Testis (tissue), 3 donors: ENCODE results near the gene RSBN1. TPM values are rescaled to one million over a fixed set of nuclear protein-coding genes. Genes with fewer than 3 reads are reported as not detected.
"Not testable (repeated sequence)": the region's sequence is repeated elsewhere in the genome, so short reads cannot be mapped to it uniquely, and the experiment has no call there.

Experiments used
- DNase-seq: peaks from one replicate; pipeline ENCODE4 v3.0.0-alpha.2; 2019
- H3K27ac ChIP-seq, 2 donors: fragments of 200-600 bp; sonication (generic); one replicate each; pipeline ENCODE4 v1.5.1; 2019
- H3K27me3 ChIP-seq: fragments of 200-600 bp; sonication (generic); one replicate; pipeline ENCODE4 v1.5.1; 2019
- H3K36me3 ChIP-seq: fragments of 200-600 bp; sonication (generic); one replicate; pipeline ENCODE4 v1.5.1; 2017; ENCODE audit warnings: low read depth; ENCODE audit errors: missing control alignments
- H3K4me1 ChIP-seq: fragments of 200-600 bp; sonication (generic); one replicate; pipeline ENCODE4 v1.5.1; 2019
- H3K4me3 ChIP-seq, 2 donors: fragments of 200-600 bp; sonication (generic); one replicate each; pipeline ENCODE4 v1.5.1; 2017 to 2019
- H3K9me3 ChIP-seq: fragments of 200-600 bp; sonication (generic); one replicate; pipeline ENCODE4 v1.5.1; 2017
- POLR2A ChIP-seq: fragments of 450-650 bp; IDR thresholded peaks from one replicate; pipeline ENCODE4 v1.6.1; 2017; ENCODE audit warnings: antibody characterized with exemption, mild to moderate bottlenecking, moderate library complexity
- WGBS, 2 donors: methylation state at CpG; one replicate each; pipeline ENCODE4 v1.1.5; 2018; 5-methylcytosine and 5-hydroxymethylcytosine counted together
- intact Hi-C: fragments of 100-400 bp; cut with DNase I; formaldehyde crosslinking; loops from one replicate; pipeline ENCODE4 v1.15.1; 2023; ENCODE audit warnings: low total_unique reads
- polyA plus RNA-seq: library from polyadenylated mRNA; stranded (reverse); fragments of 350-450 nt; fragmentation: Illumina TruSeq; extraction: RNeasy Lipid Tissue Mini Kit (QIAGEN cat#74804); gene quantifications from one replicate; pipeline ENCODE4 v1.2.3, GENCODE V29; 2014; ENCODE audit warnings: low read depth, low replicate concordance; ENCODE audit not compliant: insufficient read depth
- total RNA-seq, 2 donors: library from RNA; depleted of rRNA; stranded (reverse); fragments of >200 nt; gene quantifications; one replicate each; pipeline ENCODE4 v1.2.3, GENCODE V29; 2016
- TF ChIP-seq, protein P1 (sequence below), 3 experiments: fragments of 450-650 bp in 2 of 3; fragments of 200-600 bp in 1 of 3; sonication (generic) in 1 of 3; IDR thresholded peaks; one replicate each; pipeline ENCODE4 v1.5.1; 2016 to 2019; ENCODE audit warnings: antibody characterized with exemption in 3 of 3, mild to moderate bottlenecking in 2 of 3, moderate library complexity in 1 of 3

RSBN1 gene
- total and polyA plus RNA-seq, 3 donors from 2014 or later: 27.5 to 32.5 (median 28.5) TPM

DNA sequence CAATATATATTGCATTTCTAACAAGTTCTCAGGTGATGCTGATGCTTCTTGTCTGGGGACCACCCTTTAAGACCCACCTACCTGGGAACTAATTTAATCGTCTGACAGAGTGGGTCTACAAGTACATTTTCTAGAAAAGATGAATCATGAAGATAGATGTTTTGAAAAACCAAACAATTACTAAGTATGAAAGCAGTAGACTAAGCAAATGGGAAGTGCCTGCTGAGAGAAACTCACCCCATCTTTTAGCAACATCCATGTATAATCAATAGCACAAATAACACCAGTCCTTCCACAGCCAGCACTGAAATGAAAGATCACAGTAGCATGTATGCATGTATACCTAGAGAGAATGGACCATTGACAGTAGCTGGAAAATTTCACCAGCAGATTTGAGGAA is 42.0 kb upstream of the RSBN1 start:
- WGBS, 2 donors: 92 to 95% methylated on average over 1 of the region's 1 CpG
- Histone ChIP-seq H3K9me3 (no peaks in the 10 kb centered on the region), H3K27me3 (no peaks in the 10 kb centered on the region), H3K27ac (no peak overlapping the region), H3K4me3 (no peak overlapping the region), H3K4me1 (no peaks in the 10 kb centered on the region), H3K36me3 (no peaks in the 10 kb centered on the region)
- intact Hi-C loops: no loop called here
- no peak for DNase-seq
- TF ChIP-seq POLR2A: no peak
- TF ChIP-seq, protein P1, sequence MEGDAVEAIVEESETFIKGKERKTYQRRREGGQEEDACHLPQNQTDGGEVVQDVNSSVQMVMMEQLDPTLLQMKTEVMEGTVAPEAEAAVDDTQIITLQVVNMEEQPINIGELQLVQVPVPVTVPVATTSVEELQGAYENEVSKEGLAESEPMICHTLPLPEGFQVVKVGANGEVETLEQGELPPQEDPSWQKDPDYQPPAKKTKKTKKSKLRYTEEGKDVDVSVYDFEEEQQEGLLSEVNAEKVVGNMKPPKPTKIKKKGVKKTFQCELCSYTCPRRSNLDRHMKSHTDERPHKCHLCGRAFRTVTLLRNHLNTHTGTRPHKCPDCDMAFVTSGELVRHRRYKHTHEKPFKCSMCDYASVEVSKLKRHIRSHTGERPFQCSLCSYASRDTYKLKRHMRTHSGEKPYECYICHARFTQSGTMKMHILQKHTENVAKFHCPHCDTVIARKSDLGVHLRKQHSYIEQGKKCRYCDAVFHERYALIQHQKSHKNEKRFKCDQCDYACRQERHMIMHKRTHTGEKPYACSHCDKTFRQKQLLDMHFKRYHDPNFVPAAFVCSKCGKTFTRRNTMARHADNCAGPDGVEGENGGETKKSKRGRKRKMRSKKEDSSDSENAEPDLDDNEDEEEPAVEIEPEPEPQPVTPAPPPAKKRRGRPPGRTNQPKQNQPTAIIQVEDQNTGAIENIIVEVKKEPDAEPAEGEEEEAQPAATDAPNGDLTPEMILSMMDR (IDR thresholded peaks at IDR 0.05): no peak

DNA sequence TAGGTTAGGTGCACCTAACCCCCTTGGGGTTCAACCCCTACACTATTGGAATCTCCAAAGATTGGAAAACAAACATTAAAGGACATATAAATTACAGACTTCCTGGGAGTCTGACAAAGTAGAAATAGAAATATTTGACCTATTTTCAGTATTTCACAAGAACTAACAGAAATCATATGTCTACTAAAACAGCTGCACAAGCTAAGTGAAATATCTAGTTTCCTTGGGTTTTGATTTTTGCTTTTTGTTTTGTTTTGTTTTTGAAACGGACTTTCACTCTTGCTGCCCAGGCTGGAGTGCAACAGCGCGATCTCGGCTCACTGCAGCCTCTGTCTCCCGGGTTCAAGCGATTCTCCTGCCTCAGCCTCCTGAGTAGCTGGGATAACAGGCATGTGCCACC is 40.4 kb upstream of the RSBN1 start:
- WGBS, 2 donors: 76 to 78% methylated on average over 6 of the region's 6 CpGs
- H3K27me3 ChIP-seq, intact Hi-C loops, DNase-seq, H3K4me1 ChIP-seq, H3K4me3 ChIP-seq, H3K27ac ChIP-seq, H3K36me3 ChIP-seq, H3K9me3 ChIP-seq: not testable (repeated sequence)

DNA sequence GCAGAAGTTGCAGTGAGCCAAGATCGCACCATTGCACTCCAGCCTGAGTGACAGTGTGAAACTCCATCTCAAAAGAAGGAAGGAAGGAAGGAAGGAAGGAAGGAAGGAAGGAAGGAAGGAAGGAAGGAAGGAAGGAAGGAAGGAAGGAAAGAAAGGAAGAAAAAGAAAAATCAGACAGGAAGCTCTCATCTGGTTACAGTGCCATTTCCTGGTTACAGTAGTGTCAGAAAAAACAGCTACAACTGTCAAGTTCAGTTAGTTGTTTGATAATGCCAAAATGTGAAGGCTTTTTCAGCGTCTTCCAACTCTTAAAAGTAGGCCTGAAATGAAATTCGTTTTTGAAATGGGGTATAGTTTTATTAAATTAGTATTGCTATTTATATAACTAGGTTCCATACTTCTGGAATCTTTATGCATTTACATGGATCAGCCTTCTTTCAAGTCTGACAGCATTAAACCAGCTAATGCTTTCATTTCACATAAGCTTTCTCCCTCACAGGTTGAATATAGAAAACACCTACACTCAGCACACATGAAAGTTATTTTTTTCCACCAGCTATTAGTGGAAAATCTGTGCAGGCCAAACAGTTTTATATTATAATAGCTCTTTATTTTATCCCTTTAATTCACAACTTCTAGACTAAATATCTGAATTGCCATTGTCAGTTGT is 38.0 kb upstream of the RSBN1 start:
- no peaks in the 10 kb centered on the region for H3K27me3 ChIP-seq
- no peak for DNase-seq
- no peaks in the 10 kb centered on the region for H3K9me3 ChIP-seq
- 71 to 77% methylated on average over 3 of the region's 3 CpGs for WGBS, 2 donors
- no peak for TF ChIP-seq POLR2A
- TF ChIP-seq, protein P1 (IDR thresholded peaks at IDR 0.05): no peak
- H3K4me3 ChIP-seq: no peak overlapping the region
- H3K36me3 ChIP-seq: no peaks in the 10 kb centered on the region
- intact Hi-C loops: no loop called here
- H3K4me1 ChIP-seq: no peaks in the 10 kb centered on the region
- no peak overlapping the region for H3K27ac ChIP-seq

DNA sequence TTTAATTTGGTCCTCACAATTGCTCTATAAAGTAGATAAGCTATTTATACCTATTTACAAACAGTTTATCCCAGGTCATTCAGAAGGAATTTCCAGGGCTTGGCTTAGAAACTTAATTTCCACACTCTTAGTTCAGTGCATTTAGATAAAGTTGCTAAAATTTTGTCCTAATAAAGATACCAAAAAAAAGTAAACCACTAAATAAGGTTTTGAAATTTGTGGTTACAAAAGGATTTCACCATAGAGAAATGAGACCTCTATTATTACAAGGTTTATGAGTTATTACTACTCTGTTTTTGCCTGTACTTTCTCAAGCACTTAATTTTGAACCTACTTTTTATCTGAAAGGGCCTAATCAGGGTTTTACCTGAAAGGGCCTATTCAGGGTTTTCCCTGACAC is 36.8 kb upstream of the RSBN1 start:
- TF ChIP-seq POLR2A: no peak
- TF ChIP-seq, protein P1 (IDR thresholded peaks at IDR 0.05): no peak
- no peak for DNase-seq
- H3K4me1 ChIP-seq: no peaks in the 10 kb centered on the region
- H3K36me3 ChIP-seq: no peaks in the 10 kb centered on the region
- H3K27ac ChIP-seq: no peak overlapping the region
- H3K27me3 ChIP-seq: no peaks in the 10 kb centered on the region
- no peaks in the 10 kb centered on the region for H3K9me3 ChIP-seq
- H3K4me3 ChIP-seq: no peak overlapping the region
- intact Hi-C loops: no loop called here

DNA sequence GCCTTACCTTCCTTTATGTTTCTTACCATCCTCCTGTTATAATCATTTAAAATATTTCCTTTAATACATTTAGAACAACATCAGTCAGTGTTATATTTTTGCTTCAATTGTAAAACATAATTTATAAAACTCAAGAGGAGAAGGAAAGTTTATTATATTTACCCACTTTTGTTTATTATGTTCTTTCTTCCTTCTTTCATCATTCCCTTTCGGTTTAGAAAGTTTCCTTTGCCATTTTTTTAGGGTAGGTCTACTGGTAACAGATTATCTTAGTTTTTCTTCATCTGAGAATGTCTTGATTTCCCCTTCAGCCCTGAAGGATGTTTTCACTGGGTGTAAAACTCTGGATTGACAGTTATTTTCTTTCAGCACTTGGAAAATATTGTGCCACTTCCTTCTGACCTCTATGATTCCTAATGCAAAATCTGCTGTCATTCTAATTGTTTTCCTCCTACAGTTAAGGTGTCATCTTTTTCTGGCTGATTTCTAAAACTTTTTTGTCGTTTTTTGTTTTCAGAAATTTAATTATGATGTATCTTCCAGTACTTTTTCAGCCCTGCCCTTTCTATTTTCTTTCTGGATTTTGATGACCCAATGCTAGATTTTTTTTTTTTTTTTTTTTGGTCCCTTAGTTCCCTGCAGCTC is 34.2 kb upstream of the RSBN1 start:
- no peak overlapping the region for H3K27ac ChIP-seq
- intact Hi-C loops: no loop called here
- no peak overlapping the region for H3K4me3 ChIP-seq
- WGBS, 2 donors: 81 to 82% methylated on average over 2 of the region's 2 CpGs
- TF ChIP-seq, protein P1 (IDR thresholded peaks at IDR 0.05): no peak
- no peak for TF ChIP-seq POLR2A
- no peaks in the 10 kb centered on the region for H3K4me1 ChIP-seq
- no peaks in the 10 kb centered on the region for H3K27me3 ChIP-seq
- H3K36me3 ChIP-seq: no peaks in the 10 kb centered on the region
- no peak for DNase-seq
- no peaks in the 10 kb centered on the region for H3K9me3 ChIP-seq
